ENCODE measurements around the gene FCHO2.

FCHO2 gene

DNA sequence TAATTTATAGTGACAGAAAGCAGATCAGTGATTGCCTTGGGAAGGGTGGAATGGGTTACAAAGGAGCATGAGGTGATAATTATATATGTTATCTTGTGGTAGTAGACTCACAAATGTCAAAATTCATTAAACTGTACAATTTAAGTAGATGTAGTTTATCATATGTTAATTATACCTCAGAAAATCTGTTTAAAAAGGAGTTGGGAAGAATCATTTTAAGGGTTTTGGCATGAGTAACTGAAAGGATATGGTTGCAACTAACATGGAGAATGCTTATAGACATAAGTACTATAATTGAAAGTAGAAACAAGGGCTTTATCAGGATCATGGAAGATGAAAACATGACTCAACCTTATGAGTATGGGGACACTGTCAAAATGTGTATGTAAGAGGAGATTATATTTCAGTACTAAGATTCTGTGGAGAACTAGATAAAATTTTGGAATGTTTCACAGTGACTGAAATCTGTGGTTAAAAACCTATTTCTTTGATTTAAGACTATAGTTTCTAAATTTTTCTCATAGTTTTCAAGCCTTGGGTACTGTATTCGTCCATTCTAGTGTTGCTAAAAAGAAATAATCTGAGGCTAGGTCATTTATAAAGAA is 73.3 kb downstream of the FCHO2 start:
- DNase-seq (ENCODE audit: low spot score) = no peak

DNA sequence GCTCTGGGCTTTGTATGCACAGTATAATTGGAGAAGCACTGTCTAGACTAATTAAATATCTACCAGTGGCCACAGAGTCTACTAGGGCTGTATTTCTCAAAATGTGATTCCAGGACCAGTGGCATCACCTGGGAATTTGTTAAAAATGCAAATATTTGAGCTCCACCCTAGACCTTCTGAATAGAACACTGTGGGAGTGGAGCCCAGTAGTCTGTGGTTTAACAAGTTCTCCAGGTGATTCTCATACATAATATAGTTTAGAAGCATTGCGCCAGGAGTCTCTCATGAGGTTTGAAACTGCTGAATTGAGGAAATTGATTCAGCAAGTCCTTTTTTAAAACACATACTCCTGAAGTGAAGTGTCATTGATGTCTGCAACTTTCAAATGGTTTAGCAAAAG is 74.7 kb downstream of the FCHO2 start:
- no peak for DNase-seq (ENCODE audit: low spot score)

DNA sequence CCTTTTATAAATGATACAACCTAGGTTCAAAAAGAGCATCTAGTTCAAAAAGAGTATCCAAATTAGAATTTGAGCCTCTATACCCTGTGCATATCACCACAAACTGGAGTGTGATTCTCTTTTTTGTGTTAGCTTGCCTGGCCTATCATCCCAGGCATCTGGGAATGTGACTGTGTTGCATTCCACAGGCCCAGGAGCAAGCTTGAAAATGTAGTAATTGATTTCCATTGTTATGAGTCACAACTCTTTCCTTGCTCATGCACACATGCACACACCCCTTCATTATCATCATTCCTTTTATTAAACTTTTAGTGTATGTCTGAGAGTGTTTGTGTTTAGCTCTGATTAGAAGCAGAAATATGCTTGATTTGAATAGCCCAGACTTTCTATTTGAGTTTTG is 75.2 kb downstream of the FCHO2 start:
- no peak for DNase-seq (ENCODE audit: low spot score)

DNA sequence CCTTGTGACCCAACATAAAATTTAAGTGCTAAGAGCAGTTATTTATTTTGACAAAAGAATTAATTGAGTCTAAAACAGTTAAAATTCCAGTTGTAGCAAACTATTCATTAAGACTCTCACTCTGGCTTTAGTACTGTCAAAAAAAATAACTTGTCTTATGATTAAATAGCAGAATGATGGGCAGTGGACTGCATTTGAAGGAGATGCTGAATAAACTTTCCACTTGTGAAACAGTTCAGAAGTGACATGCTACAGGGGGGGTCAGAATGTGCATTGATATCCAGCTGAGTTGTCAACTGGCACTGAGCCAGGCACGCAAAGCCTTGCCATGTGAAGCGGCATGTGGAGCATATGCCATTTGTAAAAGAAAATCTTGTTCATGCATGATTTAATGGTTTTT is 76.0 kb downstream of the FCHO2 start:
- peak; percentile 2 for DNase-seq (ENCODE audit: low spot score)

DNA sequence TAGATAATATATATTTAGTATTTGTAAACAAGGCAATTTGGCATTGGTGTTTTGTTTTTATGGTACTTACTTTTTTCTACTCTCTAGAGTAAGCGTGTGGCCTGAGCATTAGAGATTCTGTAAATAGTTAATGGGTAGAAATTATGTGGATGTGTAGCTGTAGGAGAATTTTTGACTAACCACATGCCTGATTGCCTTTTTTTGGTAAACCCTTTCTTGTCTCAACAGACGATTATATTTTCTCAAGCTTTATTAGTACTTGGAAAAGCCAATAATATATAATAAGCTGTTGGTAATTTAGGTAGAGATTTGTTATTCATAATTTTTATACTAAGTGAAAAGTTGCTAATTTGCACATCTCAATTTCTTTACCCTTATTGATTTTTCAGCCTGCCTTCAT is 76.8 kb downstream of the FCHO2 start:
- DNase-seq (ENCODE audit: low spot score) = no peak

DNA sequence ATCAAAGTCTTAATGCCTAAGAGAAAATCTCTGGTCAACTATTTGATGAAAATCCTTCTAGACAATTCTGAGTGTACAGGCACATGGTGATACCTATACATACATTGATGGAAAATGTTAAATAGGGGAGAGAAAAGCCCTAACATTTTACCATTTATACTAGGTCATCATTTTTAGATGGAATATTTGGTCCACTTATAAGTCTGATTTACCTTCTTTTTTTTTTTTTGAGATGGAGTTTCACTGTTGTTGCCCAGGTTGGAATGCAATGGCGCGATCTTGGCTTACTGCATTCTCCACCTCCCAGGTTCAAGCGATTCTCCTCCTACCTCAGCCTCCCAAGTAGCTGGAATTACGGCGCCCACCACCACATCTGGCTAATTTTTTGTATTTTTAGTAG is 81.7 kb downstream of the FCHO2 start:
- no peak for DNase-seq (ENCODE audit: low spot score)

DNA sequence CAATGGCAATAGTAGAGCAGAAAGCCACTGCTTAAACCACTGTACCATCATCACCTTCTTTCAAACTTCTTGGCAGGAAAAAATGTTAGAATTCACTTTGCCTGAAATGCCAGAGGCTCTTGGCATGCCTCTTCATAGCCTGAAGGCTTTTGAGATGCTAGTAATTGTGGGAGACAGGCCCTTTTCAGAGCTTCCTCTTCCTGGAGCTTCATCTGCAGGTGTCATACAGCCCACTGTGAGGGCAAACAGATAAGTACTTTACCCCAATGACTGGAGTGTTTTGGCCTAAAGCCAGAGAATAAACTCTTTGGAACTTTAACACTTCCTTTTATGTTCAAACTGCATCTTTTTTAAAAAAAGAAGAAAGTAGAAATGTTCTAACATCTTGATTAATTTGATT is 83.2 kb downstream of the FCHO2 start:
- DNase-seq (ENCODE audit: low spot score) = no peak

DNA sequence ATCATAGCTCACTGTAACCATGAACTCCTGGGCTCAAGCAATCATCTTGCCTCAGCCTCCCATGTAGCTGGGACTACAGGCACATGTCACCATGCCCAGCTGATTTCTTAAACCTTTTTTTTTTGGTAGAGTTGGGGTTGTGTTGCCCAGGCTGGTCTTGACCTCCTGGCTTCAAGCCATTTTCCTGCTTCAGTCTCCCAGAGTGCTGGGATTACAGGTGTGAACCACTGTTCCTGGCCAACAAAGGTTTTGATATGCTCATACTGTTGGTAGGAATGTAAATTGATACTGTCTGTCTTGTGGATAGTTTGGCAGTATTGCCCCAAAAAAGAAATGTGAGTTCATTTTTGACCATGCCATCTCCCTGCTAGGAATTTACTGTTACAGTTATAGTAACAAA is 87.2 kb downstream of the FCHO2 start:
- DNase-seq (ENCODE audit: low spot score) = no peak

DNA sequence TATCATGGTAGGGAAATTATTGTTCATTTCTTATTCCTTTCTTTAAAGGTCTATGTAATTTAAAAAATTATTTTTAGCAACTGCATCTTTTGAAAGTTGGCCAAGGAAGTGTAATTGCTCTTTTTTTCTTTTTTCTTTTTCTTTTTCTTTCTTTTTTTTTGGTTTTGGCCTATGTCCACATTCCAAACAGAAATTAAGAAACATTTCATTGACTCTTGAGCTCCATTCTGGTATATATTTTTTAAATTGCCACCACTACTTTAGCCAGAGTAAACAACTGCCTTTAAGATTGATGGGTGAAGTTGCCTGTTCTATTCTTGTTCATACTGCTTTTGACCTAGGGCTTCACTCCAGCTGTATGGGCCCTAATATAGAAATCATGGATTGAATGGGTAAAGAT is 88.7 kb downstream of the FCHO2 start:
- DNase-seq (ENCODE audit: low spot score) = no peak

DNA sequence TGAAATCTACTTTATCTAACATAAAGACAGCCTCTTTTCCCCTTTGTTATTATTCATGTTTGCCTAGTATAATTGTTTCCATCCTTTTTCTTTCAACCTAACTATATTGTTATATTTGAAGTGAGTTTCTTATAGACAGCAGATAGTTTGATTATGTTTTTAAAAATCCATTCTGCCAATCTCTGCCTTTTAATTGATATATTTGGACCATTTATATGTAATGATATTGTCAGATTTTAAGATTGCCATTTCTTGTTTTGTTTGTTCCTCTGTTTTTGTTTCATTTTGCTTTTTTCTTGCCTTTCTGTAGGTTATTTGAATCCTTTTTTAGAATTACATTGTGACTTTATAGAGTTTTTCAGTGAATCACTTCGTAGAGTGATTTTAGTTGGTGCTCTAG is 89.8 kb downstream of the FCHO2 start:
- DNase-seq (ENCODE audit: low spot score) = no peak

DNA sequence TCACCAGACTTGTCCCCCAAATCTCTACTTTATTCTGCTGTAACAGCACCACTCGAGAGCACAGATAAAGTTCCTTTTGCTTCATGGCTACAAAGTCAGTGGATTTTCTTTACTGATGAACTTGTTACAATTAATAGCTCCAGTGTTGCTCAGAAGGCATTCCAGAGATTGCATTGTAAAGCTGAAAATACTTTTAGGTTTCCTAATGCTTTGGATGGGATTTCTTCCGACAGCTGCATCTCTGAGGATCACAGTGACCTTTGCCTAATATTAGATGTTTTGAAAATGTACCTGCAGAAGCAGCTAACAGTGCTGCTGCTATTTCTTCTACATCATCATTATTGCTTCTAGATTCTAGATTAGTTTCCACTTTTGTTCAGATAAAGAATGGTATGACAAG is 105.8 kb downstream of the FCHO2 start:
- DNase-seq (ENCODE audit: low spot score) = no peak

DNA sequence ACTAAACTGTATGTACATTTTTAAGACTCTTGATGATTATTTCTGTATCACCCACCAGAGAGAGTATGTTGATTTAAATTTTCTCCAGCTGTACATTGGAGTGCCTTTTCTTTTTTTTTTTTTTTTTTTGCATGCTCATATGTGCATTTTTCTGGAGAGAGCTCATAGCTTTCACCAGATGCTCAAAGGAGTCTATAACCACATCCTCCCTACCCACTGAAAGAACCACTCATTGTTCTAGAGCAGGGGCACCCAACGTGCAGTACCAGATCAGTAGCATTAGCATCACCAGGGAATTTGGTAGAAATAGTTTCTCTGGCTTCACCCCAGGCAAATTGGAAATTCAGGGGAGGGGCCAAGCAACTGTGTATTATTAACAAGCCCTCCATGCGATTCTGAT is 110.6 kb downstream of the FCHO2 start:
- no peak for DNase-seq (ENCODE audit: low spot score)

DNA sequence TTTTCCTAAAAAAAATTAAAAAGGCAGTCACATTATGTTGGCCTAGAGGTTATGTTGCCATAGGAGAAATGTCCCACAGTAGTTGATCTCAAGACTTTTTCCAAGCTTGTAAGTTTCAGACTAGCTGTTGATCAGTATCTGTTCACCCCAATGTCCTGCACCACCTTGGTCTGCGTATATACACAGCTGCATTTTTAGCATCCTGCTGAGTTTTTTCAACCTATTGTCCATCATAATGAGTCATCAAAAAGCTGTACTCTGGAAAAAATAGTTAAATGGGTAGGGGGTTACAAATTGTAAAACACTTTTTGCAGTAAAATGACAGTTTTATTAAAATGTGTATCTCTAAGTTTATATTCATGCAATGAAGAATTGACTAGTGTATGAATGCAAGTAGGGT is 111.4 kb downstream of the FCHO2 start:
- DNase-seq (ENCODE audit: low spot score) = no peak

DNA sequence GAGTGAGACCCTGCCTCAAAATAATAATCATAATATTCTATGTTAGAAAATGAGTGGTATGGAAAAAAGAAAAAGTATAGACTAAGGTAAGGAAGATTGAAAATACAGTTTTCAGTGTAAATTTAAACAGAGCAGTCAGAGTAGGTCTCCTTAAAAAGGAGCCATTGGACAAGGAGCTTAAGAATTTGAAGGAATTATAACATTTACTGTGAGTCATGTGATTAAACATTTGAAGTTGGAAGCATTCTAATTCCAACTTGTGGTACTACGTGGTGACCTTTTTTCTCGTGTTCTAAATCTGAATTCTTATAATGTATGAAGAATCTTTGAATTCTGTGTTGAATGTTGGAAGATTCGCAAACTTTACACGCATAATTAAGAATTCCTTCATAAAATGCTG is 125.3 kb downstream of the FCHO2 start:
- DNase-seq (ENCODE audit: low spot score) = no peak

DNA sequence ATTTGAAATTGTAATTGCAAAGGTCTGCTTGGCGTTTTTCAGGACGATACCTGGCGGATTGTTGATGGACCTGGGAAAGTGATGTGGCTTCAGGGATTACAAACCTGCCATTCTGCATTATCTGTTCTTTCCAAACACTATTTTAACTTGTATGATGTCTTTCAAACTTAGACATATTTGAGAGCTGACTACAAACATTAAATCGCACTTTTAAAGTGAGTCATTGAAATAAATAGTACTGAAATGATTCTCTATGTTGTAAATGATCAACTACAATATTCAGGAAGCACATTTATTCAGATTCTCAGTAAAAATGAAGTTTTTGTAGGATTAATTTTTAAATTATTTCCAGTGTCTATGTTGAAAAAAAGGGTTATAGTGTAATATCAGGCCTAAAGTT is 132.2 kb downstream of the FCHO2 start:
- no peak for DNase-seq (ENCODE audit: low spot score)

DNA sequence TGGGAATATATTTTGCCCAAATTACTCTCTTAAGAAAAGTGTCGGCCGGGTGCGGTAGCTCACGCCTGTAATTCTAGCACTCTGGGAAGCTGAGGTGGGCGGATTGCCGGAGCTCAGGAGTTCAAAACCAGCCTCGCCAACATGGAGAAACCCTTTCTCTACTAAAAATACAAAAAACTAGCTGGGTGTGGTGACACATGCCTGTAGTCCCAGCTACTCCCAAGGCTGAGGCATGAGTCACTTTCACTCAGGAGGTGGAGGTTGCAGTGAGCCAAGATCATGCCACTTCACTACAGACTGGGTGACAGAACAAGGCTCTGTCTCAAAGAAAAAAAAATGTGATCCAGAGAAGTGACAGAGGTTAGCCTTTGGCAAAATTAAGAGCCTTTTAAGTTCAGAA is 138.1 kb downstream of the FCHO2 start:
- DNase-seq (ENCODE audit: low spot score) = peak; percentile 51

DNA sequence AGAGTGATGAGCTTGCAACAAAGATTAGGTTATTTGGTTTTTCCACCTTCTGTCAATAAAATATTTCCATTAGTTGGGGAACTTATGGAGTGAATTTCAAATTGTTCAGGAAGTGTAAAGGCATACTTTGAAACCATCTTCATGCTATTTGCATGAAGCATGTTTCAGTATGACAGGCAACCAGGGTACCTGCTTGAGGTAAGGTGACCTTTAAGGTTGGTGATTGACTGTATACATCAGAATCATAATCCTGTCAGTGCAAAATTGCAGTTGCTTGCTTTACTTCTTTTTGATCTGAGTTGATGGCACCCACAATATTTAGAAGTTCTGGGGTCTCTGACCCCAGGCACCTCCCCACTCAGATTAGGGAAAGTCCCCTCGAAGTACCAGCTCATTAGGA is 138.6 kb downstream of the FCHO2 start:
- DNase-seq (ENCODE audit: low spot score) = no peak

DNA sequence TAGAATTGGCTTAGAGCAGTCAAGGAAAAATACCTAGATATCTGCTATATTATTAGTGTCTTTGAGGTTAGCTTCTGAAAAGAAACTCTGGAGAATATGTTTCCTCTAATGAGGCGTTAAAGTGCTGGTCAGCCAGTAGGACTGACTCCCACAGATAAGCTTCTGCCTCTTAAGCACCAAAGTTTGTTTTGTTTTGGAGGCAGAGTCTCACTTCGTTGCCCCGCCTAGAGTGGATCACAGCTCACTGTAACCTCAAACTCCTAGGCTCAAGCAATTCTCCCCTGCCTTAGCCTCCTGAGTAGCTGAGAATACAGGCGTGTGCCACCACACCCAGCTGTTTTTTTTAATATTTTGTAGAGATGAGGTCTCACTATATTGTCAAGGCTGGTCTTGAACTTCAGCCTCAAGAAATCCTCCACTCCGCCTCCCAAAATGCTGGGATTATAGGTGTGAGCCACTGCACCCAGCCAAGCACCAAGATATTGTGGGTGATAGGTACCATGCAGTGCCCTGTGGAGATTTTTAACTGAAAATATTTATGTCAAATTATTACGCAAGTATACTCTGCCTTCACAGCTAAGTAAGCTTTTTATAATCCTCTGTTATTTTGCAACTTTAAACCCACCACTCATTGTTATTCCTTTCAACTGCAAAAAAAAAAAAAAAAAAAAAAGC is 139.9 kb downstream of the FCHO2 start:
- no peak for DNase-seq (ENCODE audit: low spot score)

DNA sequence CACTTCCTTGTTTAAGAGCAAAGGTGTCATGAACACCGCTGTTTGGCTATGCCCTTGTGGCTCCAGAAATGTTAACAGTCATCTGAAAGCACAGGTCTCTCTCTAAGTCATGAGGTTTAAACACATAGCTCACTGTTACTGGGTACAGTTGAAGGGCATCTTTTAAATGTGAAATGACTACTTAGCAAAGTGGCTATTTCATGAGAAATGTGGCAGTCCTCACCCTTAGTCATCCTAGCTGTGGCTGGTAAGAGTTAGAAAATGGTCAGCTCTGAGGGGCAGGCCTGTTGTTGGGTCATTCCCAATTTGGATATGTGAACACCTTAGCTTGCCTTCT is 140.4 kb downstream of the FCHO2 start:
- DNase-seq (ENCODE audit: low spot score) = no peak

DNA sequence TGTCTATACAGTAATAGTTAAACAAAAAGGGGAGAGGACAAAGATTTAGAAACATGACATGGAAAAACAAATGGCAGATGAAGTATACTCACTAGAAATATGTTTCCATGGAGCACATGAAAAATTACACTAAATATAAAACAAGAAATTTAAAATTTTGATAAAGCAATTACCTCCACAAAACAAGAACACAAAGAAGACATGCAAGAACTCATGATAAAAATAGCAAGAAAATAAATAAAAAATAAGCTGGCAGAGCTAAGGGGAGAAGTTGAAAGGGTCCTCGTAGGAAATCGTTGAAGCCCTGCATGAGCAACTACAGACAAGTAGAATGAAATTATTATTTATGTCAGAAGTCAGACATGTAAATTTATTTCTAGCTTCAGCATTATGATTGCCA is 141.9 kb downstream of the FCHO2 start:
- DNase-seq (ENCODE audit: low spot score) = no peak

DNA sequence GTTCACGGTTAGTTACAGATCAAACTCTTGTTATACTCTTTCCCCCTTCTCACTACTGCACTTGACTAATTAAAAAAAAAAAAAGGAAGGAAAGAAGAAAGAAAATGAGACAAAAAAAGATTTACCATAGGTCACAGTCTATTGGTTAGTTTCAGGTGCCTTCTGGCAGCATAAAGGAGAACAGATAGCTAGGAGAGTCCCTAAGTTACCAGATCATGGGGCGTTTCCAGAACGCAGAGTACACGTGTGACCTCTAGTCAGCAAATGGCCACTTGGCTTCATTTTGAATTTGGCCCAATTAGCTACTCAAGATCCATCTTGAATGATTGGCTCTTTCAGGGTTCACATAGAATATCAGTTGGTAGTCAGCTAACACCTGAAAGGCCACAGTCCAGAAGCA is 144.3 kb downstream of the FCHO2 start:
- no peak for DNase-seq (ENCODE audit: low spot score)

DNA sequence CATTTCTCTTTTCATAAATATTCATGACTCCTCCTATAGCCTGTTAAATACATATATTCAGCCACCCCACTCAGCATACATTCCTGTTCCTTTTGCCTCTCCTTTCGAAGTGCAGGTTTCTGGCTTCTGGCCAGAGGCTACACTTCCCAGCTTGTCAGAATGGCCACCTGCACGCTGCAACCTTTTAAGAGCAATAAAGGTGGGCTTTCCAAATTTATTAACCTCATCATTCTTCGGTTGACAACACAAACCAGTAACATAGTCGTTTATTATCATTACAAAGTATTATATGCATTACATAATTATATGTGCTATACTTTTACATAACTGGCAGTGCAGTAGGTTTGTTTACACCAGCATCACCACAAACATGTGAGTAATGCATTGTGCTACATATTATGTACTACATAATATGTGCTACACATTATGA is 148.0 kb downstream of the FCHO2 start:
- no peak for DNase-seq (ENCODE audit: low spot score)

DNA sequence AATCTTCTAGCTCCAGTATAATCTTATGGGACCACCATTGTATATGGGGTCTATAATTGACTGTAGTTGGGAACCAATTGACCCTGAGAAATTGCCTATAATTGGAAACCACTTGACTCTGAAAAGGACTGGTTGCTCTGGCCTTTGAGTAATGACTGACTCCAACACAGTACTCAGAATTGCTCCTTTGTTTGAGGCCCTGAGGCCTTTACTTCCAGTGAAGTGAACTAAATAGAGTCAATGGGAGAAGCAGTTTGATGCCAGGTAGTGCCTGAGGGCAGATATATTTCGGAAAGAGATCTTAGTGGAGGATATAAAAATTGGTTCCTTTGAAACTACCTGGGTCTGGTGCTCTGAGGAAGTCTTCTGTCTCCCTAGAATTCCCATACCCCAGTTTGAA is 148.5 kb downstream of the FCHO2 start:
- DNase-seq (ENCODE audit: low spot score) = no peak

DNA sequence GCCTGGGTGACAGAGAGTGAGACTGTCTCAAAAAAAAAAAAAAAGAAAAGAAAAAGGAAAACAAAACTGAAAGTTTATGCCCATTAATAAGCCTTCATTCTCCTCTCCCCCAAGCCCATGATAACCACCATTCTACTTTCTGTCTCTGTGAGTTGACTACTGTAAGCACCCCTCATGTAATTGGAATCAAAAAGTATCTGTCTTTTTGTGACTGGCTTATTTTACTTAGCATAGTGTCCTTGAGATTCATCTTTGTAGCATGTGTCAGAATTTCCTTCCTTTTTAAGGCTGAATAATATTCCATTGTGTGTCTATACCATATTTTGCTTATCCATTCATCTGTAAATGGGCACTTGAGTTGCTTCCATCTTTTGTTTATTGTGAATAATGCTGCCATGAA is 150.5 kb downstream of the FCHO2 start:
- no peak for DNase-seq (ENCODE audit: low spot score)

DNA sequence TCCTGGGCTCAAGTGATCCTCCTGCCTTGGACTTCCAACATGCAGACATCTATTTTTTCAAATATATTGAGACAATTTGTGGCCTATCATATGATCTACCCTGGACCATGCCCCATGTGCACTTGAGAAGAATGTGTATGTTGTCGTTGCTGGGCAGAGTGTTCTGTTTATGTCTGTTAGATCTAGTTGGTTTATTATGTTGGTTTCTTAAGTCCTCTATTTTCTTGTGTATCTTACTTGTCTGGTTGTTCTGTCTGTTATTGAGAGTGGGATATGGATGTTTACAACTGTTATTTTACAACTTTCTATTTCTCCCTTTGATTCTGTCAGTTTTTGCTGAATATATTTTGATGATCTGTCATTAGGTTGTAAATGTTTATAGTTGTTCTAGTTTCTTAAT is 154.3 kb downstream of the FCHO2 start:
- DNase-seq (ENCODE audit: low spot score) = no peak
